HG02973 (cell line): ENCODE results near the gene COL6A2.
"Not testable (repeated sequence)": the region's sequence is repeated elsewhere in the genome, so short reads cannot be mapped to it uniquely, and the experiment has no call there.

ENCODE experiments used
- ATAC-seq: cut with Tn5 transposase; IDR thresholded peaks from one replicate; pipeline ENCODE4 v1.9.1; 2021; ENCODE audit warnings: moderate library complexity; ENCODE audit not compliant: unreplicated experiment

The COL6A2 gene

GRCh38 chr21:46060596-46061061, 37.3 kb upstream of the COL6A2 start:
- ATAC-seq = no peak

DNA sequence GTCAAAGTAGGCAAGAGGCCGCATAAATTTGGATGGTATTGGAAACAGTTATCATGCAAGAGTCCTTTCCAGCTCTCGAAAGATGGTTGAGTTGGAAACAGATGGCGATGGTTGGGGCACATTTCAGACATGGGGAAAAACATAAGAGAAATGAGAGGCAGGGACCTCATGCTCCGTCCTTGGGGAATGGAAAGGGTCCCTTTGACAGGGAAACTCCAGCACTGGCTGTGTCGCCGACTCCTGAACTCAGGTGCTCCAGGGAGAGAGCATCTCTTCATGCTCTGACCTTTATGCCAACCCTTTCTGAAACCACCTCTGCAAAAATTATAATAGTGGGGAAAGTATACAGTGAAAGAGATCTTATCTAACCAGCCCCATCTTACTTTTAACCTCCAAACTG, 36.8 kb upstream of the COL6A2 start:
- ATAC-seq = no peak

GRCh38 chr21:46061518-46061917, 36.4 kb upstream of the COL6A2 start:
- ATAC-seq = no peak

DNA sequence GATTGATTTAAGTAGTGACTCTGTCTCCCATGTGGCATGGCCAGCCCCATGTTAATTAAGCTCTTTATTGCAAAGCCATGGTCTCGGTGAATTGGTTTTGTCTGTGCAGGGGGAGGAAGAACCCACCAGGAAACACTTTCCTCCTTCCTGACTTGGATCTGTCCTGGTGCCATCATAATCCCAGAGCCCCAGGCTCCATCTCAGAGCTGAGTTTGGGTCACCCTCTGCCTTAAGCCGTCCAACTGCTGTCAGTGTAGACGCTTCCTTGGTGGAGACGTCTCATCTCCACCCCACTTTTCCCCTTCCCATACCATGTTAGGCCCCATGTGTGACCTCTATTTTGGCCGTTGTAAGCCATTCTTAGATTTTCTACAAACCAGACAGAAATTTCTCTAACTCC, 36.0 kb upstream of the COL6A2 start:
- no peak for ATAC-seq

DNA sequence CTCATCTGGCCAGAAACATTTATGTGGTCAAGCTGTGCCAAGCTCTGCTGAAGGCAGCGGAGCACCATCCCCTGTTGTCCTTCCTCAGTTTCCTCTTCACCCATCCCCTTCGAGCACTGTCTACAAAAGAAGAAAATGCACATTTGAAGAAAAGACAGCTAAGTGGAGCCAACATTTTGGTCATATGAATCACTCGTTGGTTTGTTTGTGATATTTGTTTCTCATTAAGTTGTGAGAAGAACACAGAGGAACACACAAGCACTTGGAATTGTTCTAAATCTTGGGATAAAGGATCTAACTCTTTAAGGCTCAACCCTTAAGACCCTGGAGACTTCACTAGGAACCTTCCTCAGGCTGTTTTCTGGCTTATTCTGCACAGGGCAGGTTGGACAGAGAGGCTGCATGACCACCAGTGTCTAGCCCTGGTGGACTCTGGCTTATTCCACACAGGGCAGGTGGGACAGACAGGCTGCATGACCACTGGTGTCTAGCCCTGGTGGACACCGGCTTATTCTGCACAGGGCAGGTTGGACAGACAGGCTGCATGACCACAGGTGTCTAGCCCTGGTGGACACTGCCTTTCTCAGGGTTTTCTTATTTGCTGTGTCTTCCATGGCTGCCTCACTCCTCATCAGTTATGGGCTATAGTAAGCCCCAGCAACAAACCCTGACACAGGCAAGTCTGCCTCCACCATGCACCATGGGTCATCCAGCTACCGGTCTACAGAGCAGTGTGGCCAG, 35.3 kb upstream of the COL6A2 start:
- no peak for ATAC-seq

DNA sequence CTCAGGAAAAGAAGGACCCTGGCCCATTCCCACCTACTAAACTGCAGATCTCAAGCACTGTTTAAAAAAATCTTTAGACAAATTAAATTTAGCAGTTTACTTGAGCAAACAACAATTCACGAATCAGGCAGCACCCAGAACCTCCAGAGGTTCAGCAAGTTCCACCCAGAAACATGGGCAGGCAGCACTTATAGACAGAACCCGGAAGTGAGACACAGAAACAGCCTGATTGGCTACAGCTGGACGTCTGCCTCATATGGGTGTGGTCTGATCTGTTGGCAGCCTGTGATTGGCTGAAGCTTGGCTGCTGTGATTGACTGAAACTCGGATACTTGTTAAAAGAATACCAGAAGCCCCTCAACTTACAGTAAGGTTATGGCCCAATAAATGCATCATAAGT, 34.7 kb upstream of the COL6A2 start:
- ATAC-seq = no peak

DNA sequence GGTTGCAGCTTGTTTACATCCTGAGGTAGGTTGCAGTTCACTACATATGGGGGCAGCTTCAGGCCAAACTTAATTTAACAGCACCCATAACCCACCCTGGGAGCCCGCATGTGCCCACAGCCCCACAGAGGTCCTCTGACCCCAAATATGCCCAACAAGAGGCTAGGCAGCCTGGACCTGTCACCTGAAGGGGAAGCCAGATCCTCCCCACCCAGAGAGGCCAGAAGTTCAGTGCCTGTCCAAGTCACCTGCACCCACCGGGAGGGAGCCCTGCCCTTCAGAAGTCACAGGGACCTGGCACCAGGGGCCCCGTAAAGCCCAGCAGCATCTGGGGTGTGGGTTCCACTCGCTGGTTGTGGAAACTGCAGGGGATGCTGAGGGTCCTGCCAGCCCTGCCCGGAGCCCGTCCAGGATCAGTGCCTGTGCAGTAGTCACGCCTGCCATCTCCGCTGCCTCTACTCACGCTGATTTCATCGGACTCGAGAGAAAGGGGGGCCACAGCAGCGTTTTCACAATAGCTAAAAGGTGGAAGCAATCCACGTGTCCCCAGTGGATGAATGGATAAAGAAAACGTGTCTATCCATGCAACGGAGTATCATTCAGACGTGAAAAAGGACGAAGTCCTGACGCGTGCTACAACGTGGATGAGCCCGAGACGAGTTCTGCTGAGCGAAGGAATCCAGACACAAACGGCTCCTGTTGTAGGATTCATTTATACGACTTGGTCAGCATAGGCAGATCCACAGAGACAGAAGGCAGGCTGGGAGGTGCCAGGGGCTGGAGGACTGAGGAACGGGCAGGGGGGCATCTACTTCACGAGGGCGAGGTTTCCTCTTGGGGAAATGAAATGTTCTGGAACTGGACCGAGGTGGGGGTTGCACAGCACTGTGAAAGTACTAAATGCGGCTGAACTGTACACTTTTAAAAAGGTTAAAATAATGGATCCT, 33.9 kb upstream of the COL6A2 start:
- no peak for ATAC-seq

- no peak for ATAC-seq
Measured at GRCh38 chr21:46064870-46065214, 33.1 kb upstream of the COL6A2 start.

- no peak for ATAC-seq
Measured at GRCh38 chr21:46065215-46065913, 32.5 kb upstream of the COL6A2 start.

GRCh38 chr21:46065914-46066551, 31.9 kb upstream of the COL6A2 start:
- no peak for ATAC-seq

DNA sequence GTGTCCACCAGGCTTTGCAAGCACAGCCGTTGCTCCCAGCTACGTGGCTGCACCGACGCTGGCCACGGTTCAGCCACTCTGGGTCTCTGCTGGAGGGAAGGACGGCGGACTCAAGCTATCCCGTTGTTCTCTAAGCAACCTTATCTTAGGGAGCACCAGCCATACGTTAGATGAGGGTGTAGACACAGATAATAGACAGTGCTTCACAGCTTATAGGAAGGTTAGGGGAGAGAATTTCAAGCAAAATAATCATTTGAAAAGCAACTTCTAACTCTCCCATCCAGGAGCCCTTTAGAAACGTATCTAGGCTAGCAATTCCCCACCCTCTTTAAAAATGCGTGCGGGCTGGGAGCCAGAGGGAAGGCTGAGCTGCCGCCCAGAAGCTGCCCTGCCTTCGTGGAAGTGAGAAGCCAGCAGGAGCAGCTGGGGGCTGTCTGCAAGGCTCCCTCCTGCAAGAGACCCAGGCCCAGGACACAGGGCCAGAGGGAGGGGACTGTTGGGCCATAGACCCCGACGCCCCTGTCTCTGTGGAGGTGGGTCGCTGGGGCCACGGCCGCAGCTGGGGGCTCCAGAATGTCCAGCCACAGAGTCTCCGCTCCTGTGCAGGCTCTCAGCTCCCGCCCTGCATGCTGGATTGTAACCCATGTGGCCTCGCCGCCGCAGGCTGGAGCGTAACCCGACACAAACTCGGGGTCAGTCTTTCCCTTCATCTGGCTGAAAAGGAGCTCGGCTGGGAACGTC, 31.2 kb upstream of the COL6A2 start:
- ATAC-seq = no peak

DNA sequence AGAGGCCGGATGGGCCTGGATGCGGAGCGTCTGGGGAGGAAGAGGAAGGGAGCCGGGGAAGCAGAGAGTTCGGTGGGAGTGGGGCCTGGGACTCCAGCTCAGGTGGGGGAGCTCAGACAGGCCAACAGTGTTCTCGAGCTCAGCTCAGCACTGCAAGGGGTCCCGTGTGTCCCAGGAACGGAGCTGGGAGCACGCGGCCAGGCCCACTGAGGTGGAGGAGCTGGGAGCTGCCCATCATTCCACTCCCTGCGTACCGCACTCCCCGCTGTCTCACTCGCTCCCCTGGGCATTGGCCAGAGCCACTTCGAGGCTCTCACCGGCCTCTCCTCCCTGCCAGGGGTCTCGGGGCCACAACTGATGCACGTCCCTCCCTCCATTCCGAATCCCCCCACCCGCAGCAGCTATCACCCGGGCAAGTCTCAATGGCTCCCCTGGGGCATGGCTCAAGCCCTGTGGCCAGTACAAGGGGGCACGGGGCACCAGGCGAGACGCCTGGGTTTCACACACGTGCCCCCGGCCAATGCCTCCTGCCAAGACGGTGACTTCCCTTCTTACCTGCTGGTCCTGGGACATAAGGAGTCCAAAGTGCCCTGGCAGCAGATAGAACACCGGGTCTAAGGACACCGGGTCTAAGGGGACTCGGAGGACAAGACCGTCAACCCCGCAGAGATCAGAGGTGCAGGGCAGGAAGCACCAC, 30.3 kb upstream of the COL6A2 start:
- ATAC-seq = no peak

DNA sequence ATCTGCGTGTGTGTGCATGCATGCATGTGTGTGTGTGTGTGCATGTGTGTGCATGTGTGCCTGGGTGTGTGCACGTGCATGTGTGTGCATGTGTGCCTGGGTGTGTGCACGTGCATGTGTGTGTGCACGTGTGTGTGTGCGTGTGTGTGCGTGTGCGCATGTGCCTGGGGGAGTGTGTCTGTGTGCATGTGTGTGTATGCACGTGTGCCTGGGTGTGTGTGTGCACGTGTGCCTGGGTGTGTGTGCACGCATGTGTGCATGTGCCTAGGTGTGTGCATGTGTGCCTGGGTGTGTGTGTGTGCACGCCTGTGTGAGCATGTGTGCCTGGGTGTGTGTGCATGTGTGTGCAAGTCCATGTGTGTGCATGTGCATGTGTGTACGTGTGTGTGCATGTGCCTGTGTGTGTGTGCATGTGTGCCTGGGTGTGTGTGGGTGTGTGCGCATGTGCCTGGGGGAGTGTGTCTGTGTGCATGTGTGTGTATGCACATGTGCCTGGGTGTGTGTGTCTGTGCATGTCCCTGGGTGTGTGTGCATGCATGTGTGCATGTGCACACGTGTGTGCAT, 29.3 kb upstream of the COL6A2 start:
- ATAC-seq = no peak

DNA sequence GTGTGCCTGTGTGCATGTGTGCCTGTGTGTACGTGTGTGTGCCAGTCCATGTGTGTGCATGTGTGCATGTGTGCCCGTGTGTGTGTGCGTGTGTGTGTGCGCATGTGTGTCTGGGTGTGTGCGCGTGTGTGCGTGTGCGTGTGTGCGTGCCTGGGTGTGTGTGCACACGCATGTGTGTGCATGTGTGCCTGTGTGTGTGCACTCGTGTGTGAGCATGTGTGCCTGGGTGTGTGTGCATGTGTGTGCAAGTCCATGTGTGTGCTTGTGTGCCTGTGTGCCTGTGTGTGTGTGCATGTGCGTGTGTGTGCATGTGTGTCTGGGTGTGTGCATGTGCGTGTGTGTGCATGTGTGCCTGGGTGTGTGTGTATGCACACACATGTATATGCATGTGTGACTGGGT, 28.7 kb upstream of the COL6A2 start:
- no peak for ATAC-seq

DNA sequence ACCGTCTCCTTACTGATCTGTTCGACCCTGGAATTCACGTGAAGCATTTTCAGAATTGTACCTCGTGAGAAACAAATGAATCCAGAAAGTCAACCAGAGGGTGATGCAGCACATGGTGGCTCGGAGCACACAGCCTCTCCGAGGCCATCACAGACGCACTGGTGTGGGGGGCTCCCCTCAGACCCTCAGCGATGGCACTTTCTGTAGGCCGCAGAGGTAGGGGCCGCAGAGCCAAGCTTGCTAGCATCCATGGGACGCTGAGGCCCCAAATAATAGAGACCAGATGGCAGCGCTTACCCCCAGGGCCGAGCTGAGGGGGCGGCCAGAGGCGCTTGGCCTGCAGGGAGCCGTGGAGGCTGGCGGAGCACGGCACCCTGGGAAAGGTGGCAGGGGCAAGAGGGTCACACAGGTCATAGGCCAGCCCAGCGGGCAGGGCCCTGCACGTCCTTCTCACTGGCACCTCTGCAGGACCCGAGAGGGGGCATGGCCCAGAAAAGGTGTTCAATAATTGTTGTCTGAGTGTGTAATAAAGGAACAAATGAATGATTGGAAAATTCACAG, 28.1 kb upstream of the COL6A2 start:
- no peak for ATAC-seq

DNA sequence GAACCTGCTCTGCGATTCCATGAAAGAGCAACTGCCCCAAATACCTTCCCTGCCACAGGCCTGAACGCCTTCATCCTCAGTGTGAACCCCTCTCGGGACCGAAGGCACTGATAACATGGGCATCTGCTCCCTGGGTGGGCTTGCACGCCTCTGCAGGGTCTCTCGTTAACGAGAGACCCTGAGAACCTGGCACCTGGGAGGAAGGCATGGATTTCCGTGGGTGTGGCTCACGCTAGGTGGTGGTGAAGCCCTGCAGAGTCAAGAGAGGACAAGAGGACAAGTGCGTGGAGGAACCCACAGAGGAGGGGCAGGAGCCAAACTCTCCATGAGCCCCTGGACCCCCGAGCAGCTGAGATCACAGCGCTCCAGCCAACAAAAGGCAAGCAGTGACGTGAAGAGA, 26.8 kb upstream of the COL6A2 start:
- ATAC-seq = no peak

- not testable (repeated sequence) for ATAC-seq
Measured at GRCh38 chr21:46076724-46077123, 21.2 kb upstream of the COL6A2 start.

- no peak for ATAC-seq
Measured at GRCh38 chr21:46077674-46078101, 20.2 kb upstream of the COL6A2 start.

- ATAC-seq = no peak
Measured at GRCh38 chr21:46078322-46078977, 19.5 kb upstream of the COL6A2 start.
